ENCODE results near the gene OPCML.

GRCh38 chr11:132838627-132839026, 693.7 kb downstream of the OPCML start:
- TF ChIP-seq CTCF (IDR thresholded peaks at IDR 0.05) (no peak), EZH2 (IDR thresholded peaks at IDR 0.05; ENCODE audit: borderline replicate concordance, insufficient read depth, low read depth, low read length, poor library complexity, severe bottlenecking) (no peak)
